Transverse colon (tissue), 4 donors: ENCODE results near the gene ERGIC1. TPM values are rescaled to one million over a fixed set of nuclear protein-coding genes. Genes with fewer than 3 reads are reported as not detected.

Experiments
- DNase-seq: peaks from one replicate; pipeline ENCODE4 v3.0.0-alpha.2; 2019
- H3K27ac ChIP-seq, 4 donors: fragments of 200-600 bp; sonication (generic); 2 replicates each; pipeline ENCODE4 v1.5.1; 2016 to 2018; ENCODE audit warnings: inconsistent platforms in 4 of 4
- H3K27me3 ChIP-seq: fragments of 200-600 bp; sonication (generic); 2 replicates; pipeline ENCODE4 v1.5.1; 2017; ENCODE audit warnings: inconsistent platforms
- H3K36me3 ChIP-seq, 4 donors: fragments of 200-600 bp; sonication (generic); 2 replicates each; pipeline ENCODE4 v1.5.1; 2017 to 2019; ENCODE audit warnings: inconsistent platforms in 4 of 4
- H3K4me1 ChIP-seq, 4 donors: fragments of 200-600 bp; sonication (generic); 2 replicates each; pipeline ENCODE4 v1.5.1; 2017 to 2020; ENCODE audit warnings: inconsistent platforms in 4 of 4
- H3K4me3 ChIP-seq, 4 donors: fragments of 200-600 bp; sonication (generic); 1 replicate in 1 of 4; 2 replicates in 3 of 4; pipeline versions ENCODE4 v1.5.1 to v1.6.1; 2017 to 2019; ENCODE audit warnings: inconsistent platforms in 4 of 4
- H3K9me3 ChIP-seq, 2 donors: fragments of 200-600 bp; sonication (generic); 2 replicates each; pipeline ENCODE4 v1.5.1; 2017 to 2019; ENCODE audit warnings: inconsistent platforms in 2 of 2
- EP300 ChIP-seq: sonication (generic); formaldehyde crosslinking; IDR thresholded peaks from one replicate; pipeline ENCODE4 v1.6.1; 2017; ENCODE audit warnings: antibody characterized with exemption, low read depth
- POLR2A ChIP-seq: fragments of 450-650 bp; IDR thresholded peaks from one replicate; pipeline ENCODE4 v1.6.1; 2016; ENCODE audit warnings: antibody characterized with exemption, mild to moderate bottlenecking, moderate library complexity
- POLR2AphosphoS5 ChIP-seq, 3 donors: sonication (generic); formaldehyde crosslinking; IDR thresholded peaks; one replicate each; pipeline ENCODE4 v1.6.1; 2016; ENCODE audit warnings: antibody characterized with exemption in 3 of 3
- WGBS, 2 donors: methylation state at CpG; one replicate each; pipeline ENCODE4 v1.1.5; 2018; ENCODE audit warnings: low coverage in 1 of 2; 5-methylcytosine and 5-hydroxymethylcytosine counted together
- in situ Hi-C, 4 donors: fragments of 200-750 bp; cut with MboI; loops; one replicate each; pipeline versions ENCODE4 v1.15.0 to v1.15.1; 2017; ENCODE audit warnings: low sequenced_read_pairs in 3 of 4, low pct_ligation_motif_present in 1 of 4, low pct_unique_long_range_greater_than_20kb in 1 of 4
- intact Hi-C: fragments of 100-400 bp; cut with DNase I; formaldehyde crosslinking; loops from one replicate; pipeline ENCODE4 v1.15.1; 2023; ENCODE audit warnings: low total_unique reads
- total RNA-seq, 4 donors: library from RNA; depleted of rRNA; stranded (reverse); fragments of >200 nt; gene quantifications; one replicate each; pipeline ENCODE4 v1.1.0, GENCODE V29; 2016
- TF ChIP-seq, protein P1 (sequence below), 5 experiments: fragments of 200-600 bp in 3 of 5; fragments of 450-650 bp in 2 of 5; sonication (generic) in 3 of 5; IDR thresholded peaks; 1 replicate in 2 of 5; 2 replicates in 3 of 5; pipeline ENCODE4 v1.5.1; 2016 to 2017; ENCODE audit warnings: antibody characterized with exemption in 5 of 5, inconsistent platforms in 3 of 5, mild to moderate bottlenecking in 2 of 5, moderate library complexity in 1 of 5

The ERGIC1 gene
- total RNA-seq, 4 donors from 2014 or later = 125 to 252 (median 184) TPM

GRCh38 chr5:172969921-172970320 is 135.9 kb downstream of the ERGIC1 start:
- no peak overlapping the region for H3K27ac ChIP-seq
- H3K4me3 ChIP-seq = no peak overlapping the region
- no peak for DNase-seq
- peaks cover 0 to 10% (median 0%) of the 10 kb centered on the region in 4 donors for H3K36me3 ChIP-seq
- TF ChIP-seq, protein P1, sequence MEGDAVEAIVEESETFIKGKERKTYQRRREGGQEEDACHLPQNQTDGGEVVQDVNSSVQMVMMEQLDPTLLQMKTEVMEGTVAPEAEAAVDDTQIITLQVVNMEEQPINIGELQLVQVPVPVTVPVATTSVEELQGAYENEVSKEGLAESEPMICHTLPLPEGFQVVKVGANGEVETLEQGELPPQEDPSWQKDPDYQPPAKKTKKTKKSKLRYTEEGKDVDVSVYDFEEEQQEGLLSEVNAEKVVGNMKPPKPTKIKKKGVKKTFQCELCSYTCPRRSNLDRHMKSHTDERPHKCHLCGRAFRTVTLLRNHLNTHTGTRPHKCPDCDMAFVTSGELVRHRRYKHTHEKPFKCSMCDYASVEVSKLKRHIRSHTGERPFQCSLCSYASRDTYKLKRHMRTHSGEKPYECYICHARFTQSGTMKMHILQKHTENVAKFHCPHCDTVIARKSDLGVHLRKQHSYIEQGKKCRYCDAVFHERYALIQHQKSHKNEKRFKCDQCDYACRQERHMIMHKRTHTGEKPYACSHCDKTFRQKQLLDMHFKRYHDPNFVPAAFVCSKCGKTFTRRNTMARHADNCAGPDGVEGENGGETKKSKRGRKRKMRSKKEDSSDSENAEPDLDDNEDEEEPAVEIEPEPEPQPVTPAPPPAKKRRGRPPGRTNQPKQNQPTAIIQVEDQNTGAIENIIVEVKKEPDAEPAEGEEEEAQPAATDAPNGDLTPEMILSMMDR (IDR thresholded peaks at IDR 0.05) = no peak
- TF ChIP-seq POLR2A = no peak
- TF ChIP-seq POLR2AphosphoS5 (IDR thresholded peaks at IDR 0.05) = no peak
- TF ChIP-seq EP300 = no peak
- H3K9me3 ChIP-seq = no peaks in the 10 kb centered on the region
- in situ Hi-C loops (loop anchor here in 1 of 4 donors (25.0 kb wide), 1 partner anchor 317 kb away; no protein-coding TSS in a partner anchor), intact Hi-C loops (no loop called here)
- no peaks in the 10 kb centered on the region for H3K4me1 ChIP-seq
- H3K27me3 ChIP-seq = no peaks in the 10 kb centered on the region
- 64 to 80% methylated on average over 1 of the region's 2 CpGs for WGBS, 2 donors

- Histone ChIP-seq H3K9me3 (no peaks in the 10 kb centered on the region), H3K4me1 (no peaks in the 10 kb centered on the region), H3K27ac (no peak overlapping the region), H3K4me3 (no peak overlapping the region), H3K27me3 (no peaks in the 10 kb centered on the region), H3K36me3 (peaks cover 0 to 7% (median 0%) of the 10 kb centered on the region in 4 donors)
- TF ChIP-seq, protein P1 (IDR thresholded peaks at IDR 0.05) = no peak
- TF ChIP-seq EP300 = no peak
- no peak for TF ChIP-seq POLR2A
- no peak for TF ChIP-seq POLR2AphosphoS5 (IDR thresholded peaks at IDR 0.05)
- in situ Hi-C loops (loop anchor here in 1 of 4 donors (25.0 kb wide), 1 partner anchor 316 kb away; no protein-coding TSS in a partner anchor), intact Hi-C loops (no loop called here)
- no peak for DNase-seq
- 83 to 87% methylated on average over 2 to 3 of the region's 3 CpGs for whole genome bisulfite sequencing, 2 donors
Measured at GRCh38 chr5:172971482-172971881, 137.4 kb downstream of the ERGIC1 start.

GRCh38 chr5:172972552-172972951 is 138.5 kb downstream of the ERGIC1 start:
- Histone ChIP-seq H3K36me3 (peaks cover 0 to 7% (median 0%) of the 10 kb centered on the region in 4 donors), H3K27ac (no peak overlapping the region), H3K9me3 (no peaks in the 10 kb centered on the region), H3K4me3 (no peak overlapping the region), H3K4me1 (no peaks in the 10 kb centered on the region), H3K27me3 (no peaks in the 10 kb centered on the region)
- no peak for DNase-seq
- in situ Hi-C loops (loop anchor here in 1 of 4 donors (25.0 kb wide), 1 partner anchor 315 kb away; no protein-coding TSS in a partner anchor), intact Hi-C loops (no loop called here)
- no peak for TF ChIP-seq EP300
- TF ChIP-seq POLR2A = no peak
- TF ChIP-seq, protein P1 (IDR thresholded peaks at IDR 0.05) = no peak
- no peak for TF ChIP-seq POLR2AphosphoS5 (IDR thresholded peaks at IDR 0.05)
- 92 to 100% methylated on average over 3 to 5 of the region's 5 CpGs for WGBS, 2 donors

GRCh38 chr5:172973127-172973916 is 139.3 kb downstream of the ERGIC1 start:
- intact Hi-C loops = no loop called here
- Histone ChIP-seq H3K4me1 (no peaks in the 10 kb centered on the region), H3K36me3 (peaks cover 0 to 7% (median 0%) of the 10 kb centered on the region in 4 donors), H3K27me3 (no peaks in the 10 kb centered on the region), H3K27ac (no peak overlapping the region), H3K4me3 (no peak overlapping the region), H3K9me3 (no peaks in the 10 kb centered on the region)
- no peak for DNase-seq
- TF ChIP-seq, protein P1 (IDR thresholded peaks at IDR 0.05) = no peak
- TF ChIP-seq EP300 = no peak
- TF ChIP-seq POLR2A = no peak
- no peak for TF ChIP-seq POLR2AphosphoS5 (IDR thresholded peaks at IDR 0.05)
- in situ Hi-C loops = loop anchor here in 1 of 4 donors (25.0 kb wide), 1 partner anchor 314 kb away; no protein-coding TSS in a partner anchor
- 50 to 58% methylated on average over 1 to 3 of the region's 3 CpGs for WGBS, 2 donors
